Right lobe of liver (tissue), 4 donors: Measurements from ENCODE around the gene SMARCA2.

ENCODE experiments used
- CTCF ChIP-seq, 4 donors: fragments of 200-600 bp in 3 of 4; fragments of 450-650 bp in 1 of 4; IDR thresholded peaks; one replicate each; pipeline versions ENCODE4 v1.5.1 to v1.8.0; 2016 to 2022; ENCODE audit warnings: antibody characterized with exemption in 4 of 4, mild to moderate bottlenecking in 2 of 4
- POLR2A ChIP-seq: fragments of 450-650 bp; IDR thresholded peaks from one replicate; pipeline ENCODE4 v1.6.1; 2017; ENCODE audit warnings: antibody characterized with exemption, mild to moderate bottlenecking
- donor health status: DM: no; HTN: no; CAD: no.
- donor health status: DM: no; HTN: no; CAD: no.
- donor health status: DM: no; HTN: yes; CAD: no.

- TF ChIP-seq CTCF (IDR thresholded peaks at IDR 0.05) (no peak), POLR2A (no peak)
These were observed 176.4 kb downstream of the SMARCA2 start for GRCh38 chr9:2191609-2191972.
